ENCODE measurements around the gene FFAR3.

DNA sequence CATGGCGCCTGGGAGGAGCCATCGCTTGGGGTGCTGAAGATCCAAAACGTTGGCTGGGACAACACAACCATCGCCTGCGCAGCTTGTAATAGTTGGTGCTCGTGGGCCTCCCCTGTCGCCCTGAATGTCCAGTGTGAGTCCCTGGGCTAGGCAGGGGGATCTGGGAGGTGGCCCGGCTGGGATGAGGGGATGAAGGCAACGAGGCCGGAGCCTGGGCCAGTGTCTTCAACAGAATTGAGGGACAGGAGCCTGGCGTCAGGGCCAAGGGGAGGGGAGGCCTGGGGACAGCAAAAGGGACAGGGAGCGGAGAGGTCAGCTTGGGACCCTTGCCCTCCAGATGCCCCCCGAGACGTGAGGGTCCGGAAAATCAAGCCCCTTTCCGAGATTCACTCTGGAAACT lies 17.3 kb upstream of the FFAR3 start:
- no peak for TF ChIP-seq POLR2AphosphoS5 (IDR thresholded peaks at IDR 0.05; ENCODE audit: low read depth, low read length)
- no peak for TF ChIP-seq TAF1 (IDR thresholded peaks at IDR 0.05; ENCODE audit: low read depth, low read length)
- TF ChIP-seq POU2F2 (IDR thresholded peaks at IDR 0.05; ENCODE audit: low read depth, low read length): no peak
